ENCODE measurements around the gene TFR2.
A peak's percentile ranks its signal among the peaks of the same experiment; 100 is the strongest.

The TFR2 gene

GRCh38 chr7:100586266-100587025 lies 54.9 kb downstream of the TFR2 start, which contains the start of gene FBXO24:
Gene FBXO24, plus strand, starts transcription at chr7:100586328. Its CDS starts 298 bp downstream, at chr7:100586626.
- DNase-seq (ENCODE audit: low read depth in 2 of 2), result peak; percentile 100

GRCh38 chr7:100585511-100586265 lies 55.7 kb downstream of the TFR2 start, which contains the start of gene LRCH4:
Gene LRCH4, minus strand, starts transcription at chr7:100586129. Its CDS starts 29 bp downstream, at chr7:100586100.
- no peak for DNase-seq (ENCODE audit: low read depth in 2 of 2)

GRCh38 chr7:100584683-100585510 lies 56.5 kb downstream of the TFR2 start:
- no peak for DNase-seq (ENCODE audit: low read depth in 2 of 2)

DNA sequence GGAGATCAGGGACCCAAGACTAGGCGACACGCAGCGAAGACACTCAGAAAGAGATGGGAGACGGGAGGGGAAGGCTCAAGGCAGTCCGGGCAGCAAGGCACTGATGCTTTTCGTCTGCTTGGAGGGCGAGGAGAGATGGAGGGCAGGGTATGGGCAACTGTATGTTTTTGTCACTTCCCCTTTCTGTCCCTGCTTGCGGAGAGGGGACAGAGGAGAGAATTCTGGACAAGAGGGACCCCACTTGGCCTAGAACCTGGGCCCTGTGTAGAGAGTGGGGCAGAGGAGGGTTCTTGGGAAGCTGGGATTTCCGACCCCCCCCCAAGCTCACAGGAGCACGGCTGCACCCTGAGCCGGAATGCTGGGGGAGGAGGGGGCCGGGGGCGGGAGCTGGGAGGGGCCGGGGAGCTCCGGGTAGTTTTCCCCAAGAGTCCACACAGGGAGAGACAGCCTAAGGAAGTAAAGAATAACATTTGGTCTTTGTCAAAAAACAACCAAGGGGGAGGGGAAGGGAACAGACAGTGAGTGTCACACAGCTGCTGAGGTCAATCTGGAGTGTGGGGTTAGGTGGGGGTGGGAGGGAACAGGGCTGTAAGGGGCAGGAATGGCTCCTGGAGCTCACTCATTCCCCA lies 57.2 kb downstream of the TFR2 start:
- DNase-seq (ENCODE audit: low read depth in 2 of 2), result no peak

DNA sequence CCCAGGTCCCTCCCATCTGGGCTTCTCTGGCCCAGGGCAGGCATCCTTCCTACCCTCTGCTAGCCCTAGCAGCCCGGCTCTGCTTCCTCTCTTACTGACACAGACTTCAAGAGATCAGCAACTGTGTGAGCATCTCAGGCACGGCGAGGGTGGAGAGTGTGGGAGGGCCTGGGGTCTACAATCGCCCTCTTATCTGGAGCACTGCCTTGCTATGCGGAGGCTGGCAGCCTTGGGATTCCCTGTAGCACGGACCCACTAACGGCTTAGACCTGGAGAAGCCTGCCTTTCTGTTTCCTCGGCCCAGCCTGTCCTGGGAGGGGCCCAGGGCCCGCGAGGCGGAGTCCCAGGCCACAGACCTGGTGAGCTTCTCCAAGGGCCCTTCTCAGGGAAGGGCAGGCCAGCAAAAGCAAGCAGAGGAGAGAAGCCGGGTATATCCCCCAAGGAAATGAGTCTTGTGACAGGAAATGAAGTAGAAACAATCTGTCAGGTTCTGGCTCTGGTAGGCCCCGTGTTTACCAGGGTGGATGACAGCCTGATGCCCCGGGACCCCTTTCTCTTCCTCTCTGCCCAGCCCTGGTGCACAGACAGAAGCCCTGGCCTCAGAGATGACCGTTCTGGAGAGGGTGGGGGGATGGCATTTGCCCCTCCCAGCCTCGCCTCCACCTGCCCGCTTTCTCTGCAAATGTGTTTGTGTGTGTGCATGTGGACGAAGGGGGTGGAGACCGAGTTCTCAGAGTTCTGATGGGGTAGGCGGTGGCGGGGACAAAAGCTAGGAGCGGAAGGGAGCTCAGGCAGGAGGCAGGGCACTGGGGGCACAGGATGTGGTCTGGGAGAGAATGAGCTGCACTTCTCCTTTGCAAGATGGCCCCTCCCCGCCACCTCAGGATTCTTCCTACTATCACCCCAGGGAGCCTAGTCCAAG lies 58.0 kb downstream of the TFR2 start:
- DNase-seq (ENCODE audit: low read depth in 2 of 2), result no peak

GRCh38 chr7:100582650-100583049 lies 58.7 kb downstream of the TFR2 start:
- no peak for DNase-seq (ENCODE audit: low read depth in 2 of 2)

DNA sequence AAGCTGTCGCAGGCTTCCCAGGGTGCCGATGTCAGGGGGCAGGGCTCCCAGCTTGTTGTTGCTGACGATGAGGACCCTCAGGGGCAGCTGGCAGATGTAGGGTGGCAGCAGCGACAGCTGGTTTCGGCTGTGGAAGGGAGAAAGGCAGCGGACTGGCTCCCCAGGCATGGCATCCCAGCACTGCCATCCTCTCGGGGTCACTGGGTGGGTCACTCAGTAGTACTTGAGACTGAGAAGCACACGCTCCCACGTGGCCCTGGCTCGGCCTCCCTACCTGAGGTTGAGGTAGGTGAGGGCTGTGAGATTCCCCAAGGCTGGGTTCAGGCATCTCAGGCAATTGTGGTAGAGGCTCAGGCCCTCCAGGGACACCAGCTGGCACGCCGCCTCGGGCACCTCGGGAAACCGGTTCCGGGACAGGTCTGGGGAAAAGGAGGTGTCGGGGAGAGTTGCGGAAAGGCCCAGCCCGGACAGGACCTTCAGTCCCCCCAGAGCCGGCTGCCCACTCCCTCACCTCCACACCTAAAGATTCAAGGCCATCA lies 59.2 kb downstream of the TFR2 start:
- no peak for DNase-seq (ENCODE audit: low read depth in 2 of 2)

- no peak for DNase-seq (ENCODE audit: low read depth in 2 of 2)
These were observed 60.7 kb downstream of the TFR2 start for GRCh38 chr7:100580466-100581283.

DNA sequence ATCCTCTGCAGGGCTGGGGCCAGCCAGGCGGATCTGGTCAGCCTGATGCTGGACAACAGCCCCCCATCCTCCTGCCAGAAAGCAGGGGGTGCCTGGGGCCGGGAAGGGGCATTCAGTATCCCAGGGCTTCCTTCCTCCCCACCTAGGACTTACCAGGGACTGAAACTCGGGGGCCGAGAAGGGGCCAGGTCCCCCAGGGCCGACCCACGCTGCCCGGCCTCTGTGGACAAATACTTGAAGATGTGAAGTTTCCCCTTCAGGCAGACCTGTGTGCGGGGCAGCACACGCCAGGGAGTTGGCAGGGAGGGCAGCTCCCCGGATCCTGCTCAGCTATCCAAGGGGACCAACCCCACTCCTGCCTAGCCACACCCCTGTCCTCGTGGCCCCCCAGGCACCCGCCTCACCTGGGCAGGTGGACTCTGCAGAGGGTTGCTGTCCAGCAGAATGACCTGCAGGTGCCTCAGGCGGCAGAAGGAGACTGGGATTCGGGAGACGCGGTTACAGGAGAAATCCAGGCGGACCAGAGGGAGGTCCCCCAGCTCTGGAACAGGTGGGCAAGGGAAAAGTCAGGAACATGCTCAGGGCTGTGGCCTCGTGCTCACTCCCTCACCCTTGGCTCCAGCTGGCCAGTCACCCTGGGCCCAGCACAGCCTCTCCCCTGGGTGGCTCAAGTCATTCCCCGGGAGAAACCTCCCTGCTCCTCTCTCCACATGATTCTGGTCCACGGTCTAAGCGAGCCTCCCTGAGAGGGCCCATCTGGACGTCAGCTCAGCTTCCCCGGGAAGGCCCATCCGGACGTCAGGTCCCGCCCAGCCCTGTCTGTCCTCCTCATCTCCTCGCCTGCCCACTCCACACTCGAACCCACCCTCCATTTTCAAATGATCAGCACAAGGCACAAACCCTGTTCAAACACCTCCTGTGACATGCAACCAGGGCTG lies 62.8 kb downstream of the TFR2 start:
- no peak for DNase-seq (ENCODE audit: low read depth in 2 of 2)

DNA sequence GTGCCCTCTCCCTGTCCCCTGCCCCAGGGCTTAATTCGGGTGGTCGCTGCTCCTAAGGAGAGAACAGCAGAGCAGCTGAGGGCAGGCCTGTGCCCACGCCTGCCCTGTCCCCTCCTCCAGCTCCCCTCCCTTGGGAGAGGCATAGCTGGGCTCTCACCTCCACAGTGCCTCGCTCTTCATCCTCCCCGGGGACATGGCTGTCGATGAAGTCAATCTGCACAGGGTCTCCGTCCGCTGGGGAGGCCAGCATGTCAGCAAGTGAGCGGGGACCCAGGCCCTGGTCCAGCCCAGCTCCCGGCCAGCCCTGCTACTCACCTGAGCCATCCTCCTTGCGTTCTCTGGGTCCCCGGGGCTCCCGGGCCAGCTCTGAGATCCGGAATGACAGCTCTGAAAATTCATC lies 63.8 kb downstream of the TFR2 start:
- DNase-seq (ENCODE audit: low read depth in 2 of 2), result no peak

DNA sequence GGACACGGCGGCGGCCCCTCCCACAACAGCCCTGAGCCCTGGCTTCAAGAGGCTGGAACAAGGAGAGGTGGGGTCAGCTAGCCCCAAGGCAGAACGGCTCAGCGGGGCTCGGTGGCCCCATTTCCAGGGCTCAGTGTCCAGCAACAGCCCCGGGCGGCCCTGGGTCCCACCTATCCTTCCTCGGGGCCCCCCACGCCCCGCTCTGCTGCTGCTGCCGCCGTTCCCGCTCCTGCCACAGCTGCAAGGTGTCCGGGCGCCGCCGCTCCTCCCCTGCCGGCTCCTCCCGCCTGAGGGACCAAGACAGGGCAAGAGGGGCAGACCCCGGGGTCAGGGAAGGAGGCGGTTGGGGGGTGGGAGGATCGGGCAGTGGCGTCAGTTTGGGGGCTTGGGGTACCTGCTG lies 64.2 kb downstream of the TFR2 start:
- DNase-seq (ENCODE audit: low read depth in 2 of 2), result no peak

DNA sequence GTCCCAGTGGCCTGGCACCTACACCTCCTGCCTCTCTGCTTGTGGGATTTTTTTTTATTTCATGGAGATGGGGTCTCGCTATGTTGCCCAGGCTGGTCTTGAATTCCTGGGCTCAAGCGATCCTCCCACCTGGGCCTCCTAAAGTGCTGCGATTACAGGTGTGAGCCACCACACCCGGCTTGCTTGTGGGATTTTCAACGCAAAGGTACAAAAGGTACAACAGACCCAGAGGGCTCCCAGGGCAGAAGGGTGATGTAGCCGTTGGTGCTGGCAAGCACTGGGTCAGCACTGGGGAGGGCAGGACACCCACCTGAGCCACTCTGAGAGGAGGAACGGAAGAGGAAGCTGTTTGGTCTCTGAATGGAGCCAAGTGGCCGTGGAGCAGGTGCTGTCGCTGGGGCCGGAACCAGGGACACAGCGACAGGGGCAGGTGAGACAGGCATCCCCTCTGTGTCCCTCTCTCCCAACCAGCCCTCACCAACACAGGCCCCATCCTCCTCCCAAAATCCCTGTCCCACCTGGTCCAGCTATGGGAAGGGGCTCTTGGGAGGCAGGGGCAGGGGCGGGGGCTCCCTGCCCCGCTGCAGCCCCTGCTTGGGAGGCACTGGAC lies 64.9 kb downstream of the TFR2 start:
- DNase-seq (ENCODE audit: low read depth in 2 of 2), result no peak

GRCh38 chr7:100575746-100576383 lies 65.5 kb downstream of the TFR2 start:
- DNase-seq (ENCODE audit: low read depth in 2 of 2), result no peak

DNA sequence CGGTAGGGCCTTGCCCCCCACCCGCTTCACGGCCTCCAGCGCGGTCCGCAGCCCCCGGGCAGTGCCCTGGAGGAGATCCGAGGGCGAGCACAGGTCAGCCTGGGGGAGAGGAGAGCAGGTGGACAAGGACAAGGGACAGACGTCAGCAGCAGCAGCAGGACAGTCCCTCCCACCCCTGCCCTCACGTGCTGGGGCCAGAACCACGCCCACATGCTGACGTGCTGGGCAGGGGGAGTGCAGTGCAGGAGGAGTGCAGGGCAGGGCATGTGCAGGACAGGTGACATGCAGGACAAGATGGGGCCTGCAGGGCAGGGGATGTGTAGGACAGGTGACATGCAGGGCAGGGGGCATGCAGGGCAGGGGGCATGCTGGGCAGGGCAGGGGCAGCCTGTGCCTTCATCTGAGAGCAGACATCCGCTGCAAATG lies 66.1 kb downstream of the TFR2 start:
- no peak for DNase-seq (ENCODE audit: low read depth in 2 of 2)

DNA sequence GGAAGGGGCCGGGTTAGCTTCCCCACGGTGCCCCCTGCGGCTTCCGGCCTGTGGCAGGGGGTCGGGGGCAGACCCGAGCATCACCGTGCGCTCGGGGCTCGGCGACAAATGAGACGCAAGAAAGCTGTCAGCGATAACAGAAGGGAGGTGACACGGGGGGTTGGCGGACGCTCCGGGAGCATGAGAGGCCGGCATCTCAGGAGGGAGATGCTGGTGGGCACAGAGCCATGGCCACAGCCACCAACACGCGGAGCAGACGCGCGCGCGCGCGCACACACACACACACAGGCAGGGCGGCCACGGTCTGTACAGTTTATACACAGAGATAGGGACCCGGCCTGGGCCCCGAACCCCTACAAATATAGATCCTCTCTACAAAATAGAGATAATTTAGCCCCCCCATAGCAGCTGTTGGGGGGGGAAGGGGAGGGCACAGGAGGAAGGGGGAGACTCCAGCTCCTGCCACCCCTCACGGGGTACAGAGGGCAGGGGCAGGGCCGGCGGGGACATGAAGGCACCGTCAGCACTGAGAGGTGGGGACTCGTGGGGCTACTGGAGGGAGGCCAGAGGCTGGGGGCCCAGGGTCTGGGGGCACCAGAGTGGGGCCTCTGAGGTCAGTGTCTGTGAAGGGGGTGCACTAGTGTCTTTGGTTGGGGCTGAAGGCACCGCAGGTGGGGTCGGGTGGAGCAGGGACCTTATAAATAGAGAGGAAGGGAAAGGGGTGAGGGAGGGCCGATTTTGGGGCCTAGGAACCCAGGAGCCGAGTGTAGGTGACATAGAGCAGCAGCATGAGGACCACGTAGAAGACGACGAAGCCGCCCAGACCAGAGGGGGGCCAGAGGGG lies 66.8 kb downstream of the TFR2 start:
- no peak for DNase-seq (ENCODE audit: low read depth in 2 of 2)

DNA sequence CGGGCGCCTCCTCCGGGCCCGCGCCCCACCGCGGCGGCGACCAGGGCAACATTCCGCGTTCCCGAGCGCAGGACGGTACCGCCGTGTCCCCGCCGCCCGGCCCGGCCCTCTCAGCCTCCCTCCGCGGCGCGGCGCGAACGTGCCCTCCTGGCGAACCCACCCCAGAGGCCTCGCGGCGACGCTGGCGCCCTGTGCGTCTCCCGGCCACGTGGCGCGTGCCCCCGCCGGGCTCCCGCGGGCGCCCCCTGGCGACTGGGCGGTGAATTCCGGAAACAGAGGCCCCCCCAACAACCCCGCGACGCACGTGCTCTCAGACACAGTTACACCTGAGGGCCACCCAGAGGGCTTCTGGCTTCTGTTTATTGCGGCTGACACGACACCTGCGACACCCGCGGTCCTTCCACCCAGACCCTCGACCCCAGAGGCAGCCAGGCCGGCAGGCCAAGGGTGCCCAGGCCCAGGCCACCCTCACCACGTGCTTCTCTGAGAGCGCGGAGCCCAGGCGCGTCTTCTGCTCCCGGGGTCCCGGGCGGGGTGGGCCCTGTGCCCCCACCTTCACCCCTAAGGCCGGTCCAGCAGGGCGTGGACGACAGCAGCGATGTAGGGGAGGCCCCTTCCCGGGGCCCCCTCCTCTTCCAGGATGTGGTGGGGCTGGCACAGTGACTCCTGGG lies 67.5 kb downstream of the TFR2 start, which contains the start of gene SAP25:
SAP25 (minus strand) TSS at position 210 of the 671 bp plus-strand sequence; CDS start at position 52, 158 bp downstream.
- no peak for DNase-seq (ENCODE audit: low read depth in 2 of 2)

All from fibroblast of skin of left quadriceps (primary cell).